Occipital lobe (tissue), 2 donors: ENCODE results near the gene CS. TPM values are rescaled to one million over a fixed set of nuclear protein-coding genes. Genes with fewer than 3 reads are reported as not detected.
A peak's percentile ranks its signal among the peaks of the same experiment; 100 is the strongest.

Experiments used
- DNase-seq: peaks from one replicate; lab custom pipeline; 2025; lab: John Stamatoyannopoulos, UW
- total RNA-seq: library from RNA; depleted of rRNA; stranded (reverse); fragments of >200 nt; gene quantifications from one replicate; pipeline ENCODE4 v1.2.3, GENCODE V29; 2014

The CS gene
- total RNA-seq, 1 donor from 2014 or later: 90.9 TPM

DNA sequence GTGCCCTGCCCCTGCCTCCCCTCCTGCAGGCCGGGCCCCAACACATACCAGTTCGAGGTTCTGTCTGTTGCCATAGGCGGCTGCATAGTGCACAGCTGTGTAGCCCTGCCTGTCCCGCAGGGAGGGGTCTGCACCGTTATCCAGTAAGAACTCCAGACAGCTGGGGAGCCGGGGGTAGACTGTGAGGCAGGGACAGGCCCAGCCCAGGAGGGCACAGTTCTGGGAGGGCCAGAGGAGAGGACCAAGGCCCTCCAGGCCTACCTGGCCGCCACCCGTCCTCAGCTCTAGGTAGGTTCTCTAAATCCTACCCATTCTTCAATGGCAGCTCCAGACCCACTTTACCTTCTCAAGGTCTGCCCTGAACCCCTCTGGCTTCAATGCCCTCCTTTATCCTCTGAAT lies 51.4 kb downstream of the CS start:
- DNase-seq: no peak

- no peak for DNase-seq
Measured at GRCh38 chr12:56247923-56248322, 52.2 kb downstream of the CS start.

GRCh38 chr12:56244494-56244893 lies 55.6 kb downstream of the CS start:
- DNase-seq: no peak

DNA sequence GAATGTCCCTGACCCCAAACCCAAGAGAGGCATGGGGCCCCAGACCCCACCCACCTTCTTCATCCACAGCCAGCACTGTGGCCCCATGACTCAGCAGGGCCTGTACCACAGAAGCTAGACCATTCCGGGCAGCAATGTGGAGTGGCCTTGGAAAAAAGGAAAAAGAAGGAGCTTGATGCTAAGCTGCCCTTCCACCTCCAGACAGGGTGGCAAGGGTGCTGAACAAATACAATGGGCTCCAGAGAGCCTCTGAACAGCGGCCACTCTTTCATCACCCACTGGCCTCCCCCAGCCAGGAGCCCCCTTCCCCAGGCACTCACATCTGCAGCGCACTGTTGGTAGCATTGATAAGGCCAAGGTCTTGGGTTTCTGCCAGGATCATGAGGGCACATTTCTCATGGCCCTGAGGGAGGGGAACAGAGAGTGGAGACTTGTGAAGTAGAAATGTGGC lies 56.4 kb downstream of the CS start:
- no peak for DNase-seq

- DNase-seq: no peak
Measured at GRCh38 chr12:56242986-56243385, 57.1 kb downstream of the CS start.

DNA sequence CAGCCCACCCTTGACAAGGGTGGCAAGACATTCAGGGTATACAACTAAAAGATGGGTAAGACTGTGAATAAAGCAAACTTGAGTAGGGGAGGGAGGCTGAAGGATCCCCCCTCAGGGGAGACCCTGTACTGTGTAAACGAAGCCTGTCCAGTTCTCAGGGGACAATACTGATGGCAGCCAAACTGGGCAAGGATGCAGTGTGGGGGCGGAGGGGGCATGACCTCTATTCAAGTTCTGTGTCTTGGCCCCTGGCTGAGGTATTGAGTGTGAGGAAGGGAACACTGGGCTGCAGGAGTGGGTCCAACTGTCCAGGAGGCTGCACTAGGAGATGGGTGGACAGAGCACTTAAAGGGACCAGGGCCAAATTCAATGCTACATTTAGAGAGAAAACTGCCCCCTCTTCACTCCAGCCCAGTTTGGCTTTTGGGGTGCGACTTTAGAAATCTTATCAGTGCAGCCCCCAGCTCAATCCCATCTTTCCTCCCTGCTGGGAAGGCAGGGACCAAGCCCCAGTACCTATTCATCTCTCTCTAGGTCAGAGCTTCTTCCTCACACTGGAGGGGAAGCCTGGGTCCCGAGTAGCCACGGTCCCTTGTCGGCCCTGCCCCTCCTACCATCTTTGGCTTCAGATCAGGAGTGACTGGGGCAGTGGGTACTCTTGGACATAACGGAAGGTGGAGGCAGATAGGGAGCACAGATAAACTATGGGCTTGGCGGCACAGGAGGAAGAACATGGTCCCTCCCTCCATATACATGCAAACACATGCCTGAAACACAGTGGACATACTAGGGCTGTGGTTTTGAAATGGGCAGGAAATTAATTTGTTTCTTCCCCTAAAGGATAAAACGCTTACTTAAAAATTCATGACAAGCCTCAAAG lies 58.5 kb downstream of the CS start:
- no peak for DNase-seq

DNA sequence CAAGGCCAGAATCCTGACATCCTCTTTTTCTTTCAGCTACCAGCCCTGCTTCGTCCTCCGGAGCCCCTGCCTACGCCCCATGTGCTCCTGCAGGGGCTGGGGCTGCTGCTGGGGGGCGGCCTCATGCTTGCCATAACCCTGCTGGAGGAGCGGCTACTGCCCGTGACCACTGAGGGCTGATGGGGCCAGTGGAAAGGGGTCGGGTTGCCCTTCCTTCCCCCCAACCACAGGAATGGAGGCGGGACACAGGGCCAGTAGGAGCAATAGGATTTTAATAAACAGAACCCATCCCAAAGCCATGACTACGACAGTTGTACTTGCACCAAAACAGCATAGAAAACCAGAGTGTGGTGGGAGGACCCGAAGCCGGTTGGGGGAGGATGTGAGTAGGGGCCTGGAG lies 62.6 kb downstream of the CS start:
- DNase-seq: no peak

DNA sequence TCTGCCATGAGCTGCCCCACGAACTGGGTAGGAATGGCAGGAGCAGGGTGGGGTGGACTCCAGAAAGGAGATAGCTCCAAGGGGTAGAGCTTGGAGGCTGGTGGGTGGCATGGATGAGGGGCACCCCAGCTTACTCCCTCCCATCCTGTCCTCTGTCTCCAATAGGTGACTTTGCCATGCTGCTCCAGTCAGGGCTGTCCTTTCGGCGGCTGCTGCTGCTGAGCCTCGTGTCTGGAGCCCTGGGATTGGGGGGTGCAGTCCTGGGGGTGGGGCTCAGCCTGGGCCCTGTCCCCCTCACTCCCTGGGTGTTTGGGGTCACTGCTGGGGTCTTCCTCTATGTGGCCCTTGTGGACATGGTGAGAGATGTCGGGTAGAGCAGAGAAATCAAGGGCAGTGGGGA lies 63.1 kb downstream of the CS start:
- no peak for DNase-seq

DNA sequence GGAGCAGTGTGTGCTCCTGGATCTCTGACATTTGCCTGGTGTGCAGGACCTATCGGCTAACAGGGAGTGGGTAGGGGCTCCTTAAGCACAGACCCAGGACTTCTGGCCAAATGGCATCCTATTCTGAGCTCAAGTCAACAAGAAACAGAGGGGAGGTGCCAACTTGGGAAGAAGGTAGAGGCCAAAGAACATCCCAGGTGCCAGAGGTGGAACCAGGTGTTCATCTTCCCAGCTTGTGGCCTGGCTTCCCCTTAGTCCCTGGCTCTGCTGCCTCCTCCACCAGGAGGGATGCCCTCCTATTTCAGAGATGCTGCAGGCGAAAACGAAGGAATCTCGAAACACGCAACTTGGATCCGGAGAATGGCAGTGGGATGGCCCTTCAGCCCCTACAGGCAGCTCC lies 64.0 kb downstream of the CS start:
- no peak for DNase-seq

GRCh38 chr12:56234746-56235436 lies 65.2 kb downstream of the CS start:
- no peak for DNase-seq

GRCh38 chr12:56231184-56231582 lies 68.9 kb downstream of the CS start:
- no peak for DNase-seq

DNA sequence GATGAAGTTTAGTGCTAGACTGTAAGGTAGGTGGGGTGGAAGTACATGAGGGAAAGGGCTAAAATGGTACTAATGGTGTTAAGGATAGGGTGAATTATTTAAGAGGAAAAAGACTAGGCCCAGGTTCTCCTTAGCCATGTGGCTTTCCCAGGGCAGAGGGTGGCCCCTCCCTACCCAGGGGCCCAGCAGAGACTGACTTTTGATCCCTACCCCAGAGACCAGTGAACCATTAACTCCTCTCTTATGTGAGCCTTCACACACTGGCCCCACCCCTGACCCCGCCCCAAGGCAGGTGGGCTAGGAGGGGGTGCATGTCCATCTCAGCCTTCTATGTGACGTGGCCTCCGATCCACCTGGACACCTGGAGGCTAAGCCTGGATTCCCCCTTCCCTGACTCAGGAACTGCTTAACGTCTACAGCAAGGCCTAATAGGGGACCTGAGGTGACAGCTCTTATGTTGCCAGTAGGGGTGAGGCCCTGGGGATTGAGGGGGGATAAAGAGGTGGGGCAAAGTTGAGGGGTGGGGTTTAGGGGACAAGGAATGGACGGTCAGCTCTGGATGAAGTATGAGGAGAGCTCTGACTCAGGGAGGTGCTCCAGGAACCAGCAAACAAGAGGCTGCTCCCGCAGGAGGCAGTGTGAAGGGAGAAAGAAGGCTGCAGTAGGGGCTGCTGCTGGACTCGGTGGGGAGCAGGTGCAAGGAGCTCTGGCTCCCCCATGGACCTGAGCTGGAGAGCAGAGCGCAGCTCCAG lies 69.5 kb downstream of the CS start:
- no peak for DNase-seq

GRCh38 chr12:56229916-56230431 lies 70.2 kb downstream of the CS start, which contains the start of gene SLC39A5:
SLC39A5 (plus strand) TSS chr12:56230051; CDS start chr12:56231275, 1,224 bp downstream.
- no peak for DNase-seq

- no peak for DNase-seq
Measured at GRCh38 chr12:56229082-56229481, 71.0 kb downstream of the CS start.

- DNase-seq: no peak
Measured at GRCh38 chr12:56224954-56225353, 75.2 kb downstream of the CS start.

GRCh38 chr12:56224102-56224701 lies 75.9 kb downstream of the CS start, which contains the start of gene NABP2:
NABP2 (plus strand) TSS chr12:56224342; CDS start chr12:56224857, 515 bp downstream.
- peak; percentile 97 for DNase-seq

DNA sequence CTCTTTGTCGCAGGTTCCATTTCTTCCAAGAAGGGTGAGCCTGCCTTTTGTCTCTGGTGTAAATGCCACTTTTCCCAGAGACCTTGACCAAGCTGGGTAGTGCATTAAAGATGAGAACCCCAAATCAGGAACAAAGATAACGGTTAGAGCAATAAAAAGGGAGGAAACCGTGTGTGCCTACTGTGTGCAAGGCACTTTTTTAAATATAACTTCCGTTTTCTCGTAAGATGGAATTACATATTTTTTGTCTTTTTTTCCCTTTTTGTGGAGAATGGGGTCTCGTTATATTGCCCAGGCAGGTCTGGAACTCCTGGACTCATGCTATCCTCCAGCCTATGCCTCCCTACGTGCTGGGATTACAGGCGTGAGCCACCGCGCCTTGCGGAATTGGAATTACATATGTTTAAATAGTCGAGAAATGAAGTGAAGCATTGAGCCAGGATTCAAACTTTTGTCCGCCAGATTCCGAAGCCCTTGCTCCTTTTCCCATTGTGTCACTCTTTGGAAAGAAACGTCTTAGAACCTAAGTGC lies 76.5 kb downstream of the CS start:
- no peak for DNase-seq

DNA sequence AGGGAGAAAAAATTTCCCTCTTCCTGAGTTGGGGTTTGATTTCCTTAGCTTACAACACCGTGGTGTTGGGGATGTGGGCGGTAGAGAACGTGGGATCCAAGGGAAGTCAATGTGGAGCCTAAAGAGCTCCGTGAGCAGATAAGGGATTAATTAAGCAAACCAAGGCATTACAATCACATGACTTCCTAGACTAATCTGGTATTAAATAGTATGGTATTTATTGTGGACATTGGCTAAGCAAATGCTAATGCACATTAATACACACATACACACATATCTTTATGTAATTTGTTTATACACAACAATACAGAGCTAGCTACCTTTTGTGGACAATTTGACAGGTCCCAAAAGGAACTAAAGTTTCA lies 77.6 kb downstream of the CS start:
- DNase-seq: no peak

GRCh38 chr12:56221757-56222530 lies 78.2 kb downstream of the CS start, which contains the start of gene RNF41:
RNF41 (minus strand) TSS chr12:56221922; CDS start chr12:56214047, 7,875 bp downstream.
- DNase-seq: peak; percentile 96
